ENCODE data around the gene USP2.

- no peak for TF ChIP-seq CTCF (conservative IDR thresholded peaks at IDR 0.05; ENCODE audit: low read length)
- TF ChIP-seq EZH2phosphoT487 (IDR thresholded peaks at IDR 0.05; ENCODE audit: borderline replicate concordance, low read depth, low read length) = no peak
These were observed 38.5 kb upstream of the USP2 start for GRCh38 chr11:119419834-119420492.

Data from OCI-LY7 (cell line).